Adipocyte (in vitro differentiated cells): Measurements from ENCODE around the gene IDUA.
A peak's percentile ranks its signal among the peaks of the same experiment; 100 is the strongest.

Experiments
- DNase-seq: peaks from one replicate; pipeline ENCODE4 v3.0.0-alpha.2; 2015; ENCODE audit warnings: low read depth
- H3K27me3 ChIP-seq: replicated peaks from 2 replicates; pipeline ENCODE4 v1.7.0; 2013; ENCODE audit warnings: mild to moderate bottlenecking, low read length, moderate library complexity; ENCODE audit not compliant: control insufficient read depth, insufficient read depth
- H3K36me3 ChIP-seq: 2 replicates; pipeline ENCODE4 v1.7.0; 2013; ENCODE audit warnings: low read length, mild to moderate bottlenecking, moderate library complexity; ENCODE audit not compliant: control insufficient read depth, insufficient read depth, severe bottlenecking
- H3K4me1 ChIP-seq: 2 replicates; pipeline ENCODE4 v1.7.0; 2013; ENCODE audit warnings: mild to moderate bottlenecking, low read length, moderate library complexity; ENCODE audit not compliant: control insufficient read depth, insufficient read depth
- H3K4me3 ChIP-seq: 2 replicates; pipeline ENCODE4 v1.7.0; 2013; ENCODE audit warnings: mild to moderate bottlenecking, low read length, moderate library complexity
- H3K9ac ChIP-seq: 2 replicates; pipeline ENCODE4 v1.7.0; 2013; ENCODE audit warnings: mild to moderate bottlenecking, low read length, moderate library complexity
- H3K9me3 ChIP-seq: 2 replicates; pipeline ENCODE4 v1.7.0; 2013; ENCODE audit warnings: mild to moderate bottlenecking, low read length, moderate library complexity; ENCODE audit not compliant: control insufficient read depth

IDUA gene

DNA sequence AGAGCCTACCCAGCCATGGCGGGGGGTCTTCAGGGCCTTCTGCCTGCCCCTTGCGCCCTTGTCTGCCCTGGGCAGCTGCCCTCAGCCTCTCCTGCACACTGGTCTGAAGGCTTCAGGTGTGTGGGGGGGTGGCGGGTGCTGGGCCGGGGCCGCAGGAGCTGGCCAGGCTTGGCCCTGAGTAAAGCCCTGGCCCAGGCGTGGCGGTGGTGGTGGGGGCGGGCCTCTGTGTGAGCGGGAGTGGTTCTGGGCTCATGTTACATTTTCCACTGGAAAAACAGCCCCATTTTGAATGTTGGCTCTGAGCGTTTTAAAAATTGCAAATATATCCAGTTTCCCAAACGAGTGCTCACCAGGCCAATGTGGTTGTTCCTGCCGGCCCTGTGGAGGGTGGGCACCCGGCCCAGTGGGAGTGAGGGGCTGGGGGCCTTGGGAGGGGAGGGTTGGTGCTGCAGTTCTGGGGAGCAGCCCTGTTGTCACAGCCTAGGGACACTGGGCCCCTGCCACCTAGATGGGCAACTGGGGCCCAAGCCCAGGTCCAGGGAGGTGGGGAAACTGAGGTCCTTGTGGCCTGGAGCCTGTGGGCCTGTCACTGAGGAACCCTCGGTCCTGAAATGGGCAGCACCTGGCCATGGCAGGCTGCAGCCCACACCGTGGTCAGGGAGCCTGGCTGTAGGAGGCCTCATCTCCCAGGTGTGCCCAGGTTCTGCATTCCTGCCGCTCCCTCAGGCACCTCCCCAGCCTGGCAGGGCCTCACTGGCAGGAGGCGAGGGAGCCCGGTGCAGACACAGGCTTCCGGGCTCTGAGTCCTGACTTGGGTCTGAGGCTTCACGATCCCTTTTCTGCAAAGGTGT is 52.9 kb downstream of the IDUA start:
- peak; percentile 75 for DNase-seq
- H3K36me3 ChIP-seq = no peaks in the 10 kb centered on the region
- H3K4me1 ChIP-seq = peaks cover 59% of the 10 kb centered on the region
- H3K9ac ChIP-seq = peak overlapping the region; percentile 77
- H3K27me3 ChIP-seq = no peaks in the 10 kb centered on the region
- H3K4me3 ChIP-seq = no peak overlapping the region
- H3K9me3 ChIP-seq = no peaks in the 10 kb centered on the region

GRCh38 chr4:1040344-1041146 is 53.7 kb downstream of the IDUA start:
- Histone ChIP-seq H3K4me1 (peaks cover 59% of the 10 kb centered on the region), H3K36me3 (no peaks in the 10 kb centered on the region), H3K9ac (peak overlapping the region; percentile 77), H3K27me3 (no peaks in the 10 kb centered on the region), H3K4me3 (peak overlapping the region; percentile 50), H3K9me3 (no peaks in the 10 kb centered on the region)
- DNase-seq = no peak

DNA sequence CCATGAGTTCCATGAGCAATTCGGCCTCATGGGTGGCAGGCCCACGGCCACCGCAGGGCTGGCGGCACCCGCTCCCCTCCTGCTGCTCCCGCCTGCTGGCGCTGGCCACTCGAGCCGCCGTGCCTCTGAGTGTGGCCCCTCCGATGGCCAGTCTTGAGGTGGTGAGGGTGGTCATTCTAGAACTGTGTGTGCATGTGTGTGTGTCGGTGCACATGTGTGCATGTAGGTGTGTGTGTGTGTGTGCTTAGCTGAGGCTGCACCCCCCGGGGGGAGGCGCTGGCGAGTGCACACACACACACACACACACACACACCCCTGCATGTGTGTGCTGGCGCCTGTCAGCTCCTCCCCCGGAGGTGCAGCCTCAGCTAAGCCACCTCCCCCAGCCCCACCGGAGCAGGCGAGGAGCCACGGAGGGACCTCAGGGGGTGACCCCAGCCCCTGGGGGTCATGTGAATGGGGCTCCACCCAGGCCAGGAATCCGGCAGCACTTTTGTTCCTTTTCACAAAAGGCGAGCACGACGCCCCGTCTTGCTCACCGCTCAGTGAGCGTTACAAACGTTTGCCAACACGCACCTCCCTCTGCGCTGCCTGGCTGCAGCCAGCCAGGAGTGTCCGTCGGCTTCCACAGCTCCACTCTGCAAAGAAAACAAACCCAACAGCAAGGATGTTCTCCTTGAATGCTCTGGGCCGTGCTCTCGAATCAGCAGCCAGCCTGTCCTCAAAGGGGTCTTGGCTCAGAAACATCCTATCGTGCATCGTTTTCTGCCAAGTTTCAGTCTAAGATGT is 54.5 kb downstream of the IDUA start:
- DNase-seq = no peak
- Histone ChIP-seq H3K36me3 (no peaks in the 10 kb centered on the region), H3K27me3 (no peaks in the 10 kb centered on the region), H3K9me3 (no peaks in the 10 kb centered on the region), H3K4me3 (peak overlapping the region; percentile 50), H3K4me1 (peaks cover 57% of the 10 kb centered on the region), H3K9ac (peak overlapping the region; percentile 64)

GRCh38 chr4:1041936-1042330 is 55.1 kb downstream of the IDUA start:
- Histone ChIP-seq H3K9me3 (no peaks in the 10 kb centered on the region), H3K27me3 (no peaks in the 10 kb centered on the region), H3K4me1 (peaks cover 59% of the 10 kb centered on the region), H3K36me3 (no peaks in the 10 kb centered on the region), H3K9ac (peak overlapping the region; percentile 64), H3K4me3 (no peak overlapping the region)
- no peak for DNase-seq

GRCh38 chr4:1042352-1043055 is 55.7 kb downstream of the IDUA start:
- Histone ChIP-seq H3K27me3 (no peaks in the 10 kb centered on the region), H3K4me1 (peaks cover 64% of the 10 kb centered on the region), H3K4me3 (no peak overlapping the region), H3K9ac (peak overlapping the region; percentile 64), H3K9me3 (no peaks in the 10 kb centered on the region), H3K36me3 (no peaks in the 10 kb centered on the region)
- DNase-seq = no peak

GRCh38 chr4:1043162-1043561 is 56.3 kb downstream of the IDUA start:
- no peaks in the 10 kb centered on the region for H3K27me3 ChIP-seq
- no peak for DNase-seq
- no peaks in the 10 kb centered on the region for H3K36me3 ChIP-seq
- H3K4me3 ChIP-seq = no peak overlapping the region
- peak overlapping the region; percentile 70 for H3K9ac ChIP-seq
- peaks cover 68% of the 10 kb centered on the region for H3K4me1 ChIP-seq
- H3K9me3 ChIP-seq = no peaks in the 10 kb centered on the region

- Histone ChIP-seq H3K4me1 (peaks cover 67% of the 10 kb centered on the region), H3K9me3 (no peaks in the 10 kb centered on the region), H3K4me3 (peak overlapping the region; percentile 28), H3K27me3 (no peaks in the 10 kb centered on the region), H3K36me3 (no peaks in the 10 kb centered on the region), H3K9ac (peak overlapping the region; percentile 84)
- DNase-seq = peak; percentile 99
Observed at GRCh38 chr4:1043651-1044468, 57.0 kb downstream of the IDUA start.

- no peaks in the 10 kb centered on the region for H3K36me3 ChIP-seq
- H3K4me3 ChIP-seq = peak overlapping the region; percentile 28
- peaks cover 61% of the 10 kb centered on the region for H3K4me1 ChIP-seq
- peak overlapping the region; percentile 84 for H3K9ac ChIP-seq
- no peaks in the 10 kb centered on the region for H3K9me3 ChIP-seq
- no peak for DNase-seq
- no peaks in the 10 kb centered on the region for H3K27me3 ChIP-seq
Observed at GRCh38 chr4:1044469-1045192, 57.8 kb downstream of the IDUA start.

GRCh38 chr4:1045193-1045594 is 58.4 kb downstream of the IDUA start:
- Histone ChIP-seq H3K4me3 (no peak overlapping the region), H3K9ac (peak overlapping the region; percentile 84), H3K4me1 (peaks cover 55% of the 10 kb centered on the region), H3K36me3 (no peaks in the 10 kb centered on the region), H3K27me3 (no peaks in the 10 kb centered on the region), H3K9me3 (no peaks in the 10 kb centered on the region)
- DNase-seq = no peak
